Left ventricle myocardium inferior (tissue), 1 donor: ENCODE results near the gene BCL2. TPM values are rescaled to one million over a fixed set of nuclear protein-coding genes. Genes with fewer than 3 reads are reported as not detected.
A peak's percentile ranks its signal among the peaks of the same experiment; 100 is the strongest.

Source experiments
- DNase-seq: peaks from one replicate; pipeline ENCODE4 v3.0.0-alpha.2; 2020
- H3K27ac ChIP-seq: fragments of 200-600 bp; replicated peaks from 2 replicates; pipeline ENCODE4 v1.8.0; 2021
- H3K27me3 ChIP-seq: fragments of 200-600 bp; 2 replicates; pipeline ENCODE4 v1.8.0; 2021; ENCODE audit warnings: low read depth
- H3K36me3 ChIP-seq: fragments of 200-600 bp; 2 replicates; pipeline ENCODE4 v1.8.0; 2021
- H3K4me1 ChIP-seq: fragments of 200-600 bp; 2 replicates; pipeline ENCODE4 v1.8.0; 2021
- H3K4me3 ChIP-seq: fragments of 200-600 bp; 2 replicates; pipeline ENCODE4 v1.8.0; 2021; ENCODE audit warnings: mild to moderate bottlenecking, moderate library complexity
- H3K9me3 ChIP-seq: fragments of 200-600 bp; replicated peaks from 2 replicates; pipeline ENCODE4 v1.8.0; 2021
- intact Hi-C: fragments of 100-400 bp; cut with micrococcal nuclease; formaldehyde crosslinking; loops from one replicate; pipeline ENCODE4 v1.11.0; 2022
- total RNA-seq: library from RNA; stranded (reverse); fragmentation: NEBNext Ultra II Directional; extraction: Animal tissue kit (Norgen Biotek cat#: 25700); gene quantifications from one replicate; pipeline ENCODE4 v1.2.1, GENCODE V29; 2021
- TF ChIP-seq, protein P1 (sequence below): fragments of 200-600 bp; IDR thresholded peaks from 2 replicates; pipeline ENCODE4 v1.8.0; 2021; ENCODE audit warnings: antibody characterized with exemption, mild to moderate bottlenecking, borderline replicate concordance
- donor health status: DM: no; HTN: yes; CAD: no; lungs with severe emphysema.

Gene BCL2
- total RNA-seq, 1 donor from 2014 or later = 7.3 TPM

DNA sequence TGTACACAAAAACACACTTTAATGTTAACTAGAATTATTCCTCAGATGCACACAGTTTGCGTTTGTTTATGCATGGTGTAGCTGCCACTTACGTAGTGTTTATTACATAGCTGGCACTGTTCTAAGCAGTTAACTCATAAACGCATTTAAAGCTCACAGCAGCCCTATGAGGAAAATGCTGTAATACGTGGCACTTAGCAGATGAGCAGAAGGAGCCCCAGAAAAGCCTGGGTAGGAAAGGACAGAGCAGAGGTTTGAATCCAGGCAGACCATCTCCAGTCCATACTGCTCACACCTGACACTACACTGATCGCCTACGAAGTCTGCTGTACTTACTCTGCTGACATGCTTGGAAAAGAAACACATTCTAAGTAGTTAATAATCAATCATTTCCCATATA is 66.6 kb downstream of the BCL2 start:
- DNase-seq = no peak
- Histone ChIP-seq H3K36me3 (no peaks in the 10 kb centered on the region), H3K27ac (no peak overlapping the region), H3K27me3 (no peaks in the 10 kb centered on the region), H3K9me3 (no peaks in the 10 kb centered on the region), H3K4me1 (no peaks in the 10 kb centered on the region), H3K4me3 (no peak overlapping the region)
- intact Hi-C loops = no loop called here
- TF ChIP-seq, protein P1, sequence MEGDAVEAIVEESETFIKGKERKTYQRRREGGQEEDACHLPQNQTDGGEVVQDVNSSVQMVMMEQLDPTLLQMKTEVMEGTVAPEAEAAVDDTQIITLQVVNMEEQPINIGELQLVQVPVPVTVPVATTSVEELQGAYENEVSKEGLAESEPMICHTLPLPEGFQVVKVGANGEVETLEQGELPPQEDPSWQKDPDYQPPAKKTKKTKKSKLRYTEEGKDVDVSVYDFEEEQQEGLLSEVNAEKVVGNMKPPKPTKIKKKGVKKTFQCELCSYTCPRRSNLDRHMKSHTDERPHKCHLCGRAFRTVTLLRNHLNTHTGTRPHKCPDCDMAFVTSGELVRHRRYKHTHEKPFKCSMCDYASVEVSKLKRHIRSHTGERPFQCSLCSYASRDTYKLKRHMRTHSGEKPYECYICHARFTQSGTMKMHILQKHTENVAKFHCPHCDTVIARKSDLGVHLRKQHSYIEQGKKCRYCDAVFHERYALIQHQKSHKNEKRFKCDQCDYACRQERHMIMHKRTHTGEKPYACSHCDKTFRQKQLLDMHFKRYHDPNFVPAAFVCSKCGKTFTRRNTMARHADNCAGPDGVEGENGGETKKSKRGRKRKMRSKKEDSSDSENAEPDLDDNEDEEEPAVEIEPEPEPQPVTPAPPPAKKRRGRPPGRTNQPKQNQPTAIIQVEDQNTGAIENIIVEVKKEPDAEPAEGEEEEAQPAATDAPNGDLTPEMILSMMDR = no peak

DNA sequence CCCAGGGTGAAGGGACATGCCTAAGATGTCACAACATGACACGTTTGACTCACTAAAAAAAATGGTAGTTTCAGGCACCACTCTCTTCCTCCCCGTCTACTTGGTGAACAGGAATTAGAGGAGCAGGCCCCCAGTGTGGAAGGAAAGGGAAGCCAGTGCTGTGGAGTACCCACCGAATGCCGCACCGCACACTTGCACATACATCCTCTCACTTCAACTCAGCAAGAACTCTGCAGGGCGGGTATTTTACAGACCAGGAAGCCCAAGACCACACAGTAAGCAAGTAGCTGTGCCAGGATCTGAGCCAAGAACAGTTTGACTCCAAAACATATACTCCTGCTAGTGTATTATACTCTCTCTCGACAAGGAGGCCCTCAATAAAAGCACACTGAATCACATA is 69.8 kb downstream of the BCL2 start:
- intact Hi-C loops = no loop called here

DNA sequence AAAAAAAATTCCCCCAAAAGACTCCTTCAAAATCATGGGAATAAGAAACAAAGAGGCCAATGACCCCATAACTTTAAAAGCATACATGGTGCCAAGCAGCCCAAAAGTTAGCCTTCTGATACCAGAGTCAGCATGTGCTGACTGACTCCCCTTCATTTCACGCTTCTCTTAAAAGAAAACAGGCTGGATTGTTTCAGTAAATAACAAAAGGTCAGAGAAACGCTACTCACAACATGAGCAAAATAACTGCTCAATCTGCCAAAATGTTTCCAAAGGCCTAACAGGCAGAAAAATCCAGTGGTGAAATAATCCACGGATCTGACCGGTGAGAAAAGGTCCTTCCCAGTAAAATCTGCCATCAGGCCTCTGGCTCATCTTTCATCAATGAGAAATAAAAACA is 71.6 kb downstream of the BCL2 start:
- intact Hi-C loops = no loop called here
- no peak for DNase-seq
- Histone ChIP-seq H3K27ac (peak overlapping the region; percentile 53), H3K4me3 (no peak overlapping the region), H3K4me1 (peaks cover 9% of the 10 kb centered on the region), H3K27me3 (no peaks in the 10 kb centered on the region), H3K36me3 (no peaks in the 10 kb centered on the region), H3K9me3 (no peaks in the 10 kb centered on the region)
- TF ChIP-seq, protein P1 = no peak

More for the DNA sequence above, 69.8 kb downstream of the BCL2 start:
- no peaks in the 10 kb centered on the region for H3K9me3 ChIP-seq
- peaks cover 9% of the 10 kb centered on the region for H3K4me1 ChIP-seq
- TF ChIP-seq, protein P1 = no peak
- H3K36me3 ChIP-seq = no peaks in the 10 kb centered on the region
- peak overlapping the region; percentile 5 for H3K27ac ChIP-seq
- H3K27me3 ChIP-seq = no peaks in the 10 kb centered on the region
- H3K4me3 ChIP-seq = no peak overlapping the region
- no peak for DNase-seq

DNA sequence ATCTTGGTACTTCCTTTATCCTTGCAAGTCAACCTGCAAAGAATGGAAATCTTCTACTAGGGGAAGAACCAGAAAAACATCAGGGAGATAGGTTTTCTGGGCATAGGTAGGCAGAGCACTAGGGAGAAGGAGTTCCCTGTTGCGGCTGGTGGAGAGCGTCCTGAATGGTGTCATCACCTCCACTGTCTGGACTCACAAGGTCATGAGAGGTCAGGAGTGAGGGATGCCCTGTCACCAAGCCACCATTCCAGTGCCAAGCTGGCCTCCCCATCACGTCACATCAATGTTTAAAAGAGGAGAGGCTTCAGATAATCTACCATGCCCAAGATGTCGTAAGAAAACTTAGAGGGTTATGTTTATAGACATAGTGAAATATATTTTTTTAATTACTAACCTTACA is 72.1 kb downstream of the BCL2 start:
- Histone ChIP-seq H3K4me1 (peaks cover 9% of the 10 kb centered on the region), H3K4me3 (no peak overlapping the region), H3K27ac (peak overlapping the region; percentile 53), H3K27me3 (no peaks in the 10 kb centered on the region), H3K36me3 (no peaks in the 10 kb centered on the region), H3K9me3 (no peaks in the 10 kb centered on the region)
- no peak for DNase-seq
- TF ChIP-seq, protein P1 = no peak
- intact Hi-C loops = no loop called here

DNA sequence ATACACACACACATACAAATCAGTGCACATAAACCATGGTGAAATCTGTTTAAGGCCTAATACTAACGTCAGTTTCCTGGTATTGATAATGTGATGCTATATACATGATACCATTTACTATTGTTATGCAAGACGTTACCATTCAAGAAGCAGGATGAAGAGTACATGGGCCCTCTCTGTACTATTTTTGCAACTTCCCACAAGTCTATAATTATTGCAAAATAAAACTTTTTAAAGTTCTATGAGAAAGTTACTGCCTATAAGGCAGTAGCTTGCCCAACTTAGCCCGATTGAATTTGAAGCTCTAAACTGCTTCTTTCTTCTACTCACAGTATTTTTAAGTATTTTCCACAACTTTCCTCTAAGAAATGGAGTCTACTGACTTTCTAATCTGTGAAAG is 74.0 kb downstream of the BCL2 start:
- Histone ChIP-seq H3K4me3 (no peak overlapping the region), H3K4me1 (peaks cover 13% of the 10 kb centered on the region), H3K27ac (peak overlapping the region; percentile 38), H3K27me3 (no peaks in the 10 kb centered on the region), H3K9me3 (no peaks in the 10 kb centered on the region), H3K36me3 (no peaks in the 10 kb centered on the region)
- DNase-seq = no peak
- intact Hi-C loops = no loop called here
- TF ChIP-seq, protein P1 = no peak

DNA sequence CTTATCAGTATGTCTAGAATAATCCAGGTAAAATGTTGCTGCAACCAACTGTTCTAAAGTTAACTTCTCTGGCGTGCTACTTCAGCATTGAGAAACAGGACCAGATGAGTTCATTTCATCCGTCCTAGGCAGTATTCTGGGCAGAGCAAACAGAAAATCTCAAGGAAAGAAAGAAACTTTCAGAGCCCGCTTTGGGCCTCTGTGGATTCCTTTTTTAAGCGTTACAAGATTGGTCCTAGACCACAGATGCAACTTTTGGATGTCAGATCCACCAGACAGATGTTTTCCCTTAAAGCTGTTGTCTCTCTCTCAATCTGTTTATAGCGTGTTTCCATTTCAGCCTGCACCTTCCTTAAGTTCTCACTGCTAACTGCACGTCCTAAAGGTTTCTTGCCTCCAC is 75.0 kb downstream of the BCL2 start:
- DNase-seq = no peak
- Histone ChIP-seq H3K4me1 (peaks cover 18% of the 10 kb centered on the region), H3K9me3 (no peaks in the 10 kb centered on the region), H3K27ac (peak overlapping the region; percentile 38), H3K4me3 (no peak overlapping the region), H3K36me3 (no peaks in the 10 kb centered on the region), H3K27me3 (no peaks in the 10 kb centered on the region)
- TF ChIP-seq, protein P1 = no peak
- intact Hi-C loops = no loop called here
